A549 (cell line): ENCODE measurements around the gene REPS1. TPM values are rescaled to one million over a fixed set of nuclear protein-coding genes. Genes with fewer than 3 reads are reported as not detected.

Experiments
- ATAC-seq, 2 experiments: fragments of 200-7000 bp in 1 of 2; fragments of >200 bp in 1 of 2; cut with Nextera tagmentation in 1 of 2; cut with Tn5 transposase in 1 of 2; 3 replicates each; pipeline versions ENCODE4 v1.8.0 to v1.9.1; 2018 to 2020; ENCODE audit warnings: mild to moderate bottlenecking in 1 of 2, moderate library complexity in 1 of 2
- CTCF ChIA-PET: fragments of 300-600 bp; sonication (Branson Sonifier 250); formaldehyde crosslinking; extraction: SDS; loops from one replicate; lab custom pipeline; 2021; ENCODE audit warnings: antibody characterized with exemption, inconsistent platforms; lab: Yijun Ruan, JAX
- POLR2A ChIA-PET: fragments of 350-600 bp; formaldehyde crosslinking; extraction: SDS; loops from one replicate; lab custom pipeline; 2021; ENCODE audit warnings: antibody characterized with exemption, inconsistent platforms; lab: Yijun Ruan, JAX
- DNase-seq, 2 experiments: peaks; one replicate each; pipeline versions ENCODE4 v3.0.0 to v3.0.0-alpha.2; 2011 to 2016; ENCODE audit warnings: low read depth in 1 of 2, low spot score in 1 of 2
- FAIRE-seq: peaks from 2 replicates; lab custom pipeline; 2011; peaks lifted over from hg19 to GRCh38; lab: Jason Lieb, UNC
- H3K27ac ChIP-seq, 2 experiments: fragments of >200 bp; sonication (Bioruptor Twin); formaldehyde crosslinking; 3 replicates each; pipeline ENCODE4 v1.5.1; 2016 to 2017
- H3K4me1 ChIP-seq: fragments of >200 bp; sonication (Bioruptor Twin); formaldehyde crosslinking; 3 replicates; pipeline ENCODE4 v1.6.1; 2016
- H3K4me2 ChIP-seq: fragments of >200 bp; sonication (Bioruptor Twin); formaldehyde crosslinking; 3 replicates; pipeline ENCODE4 v1.6.1; 2016
- H3K4me3 ChIP-seq: fragments of >200 bp; sonication (Bioruptor Twin); formaldehyde crosslinking; 3 replicates; pipeline ENCODE4 v1.5.1; 2016
- H3K9me3 ChIP-seq: fragments of >200 bp; sonication (Bioruptor Twin); formaldehyde crosslinking; 3 replicates; pipeline ENCODE4 v1.6.1; 2016
- BCL3 ChIP-seq: fragments of >200 bp; sonication (Bioruptor Twin); formaldehyde crosslinking; IDR thresholded peaks from 3 replicates; pipeline ENCODE4 v1.6.1; 2016
- CBX8 ChIP-seq: fragments of 200-600 bp; sonication (generic); IDR thresholded peaks from 2 replicates; pipeline ENCODE4 v1.6.1; 2016
- CHD2 ChIP-seq: fragments of 150-350 bp; IDR thresholded peaks from 2 replicates; pipeline ENCODE4 v1.6.1; 2014; ENCODE audit warnings: low read length; ENCODE audit not compliant: partially characterized antibody
- CHD4 ChIP-seq: fragments of 200-600 bp; sonication (generic); IDR thresholded peaks from 2 replicates; pipeline ENCODE4 v1.6.1; 2016; ENCODE audit warnings: antibody characterized with exemption, mild to moderate bottlenecking, borderline replicate concordance
- EP300 ChIP-seq, 2 experiments: fragments of >200 bp; sonication (Bioruptor Twin); formaldehyde crosslinking; IDR thresholded peaks; 2 replicates in 1 of 2; 3 replicates in 1 of 2; pipeline ENCODE4 v1.6.1; 2016 to 2017
- FOSB ChIP-seq: fragments of 250-450 bp; sonication (Bioruptor Pico); IDR thresholded peaks from 2 replicates; pipeline ENCODE4 v1.5.0; 2020; ENCODE audit warnings: mild to moderate bottlenecking, moderate library complexity
- FOXS1 ChIP-seq: fragments of 250-450 bp; sonication (Bioruptor Pico); IDR thresholded peaks from 2 replicates; pipeline ENCODE4 v1.5.0; 2020; ENCODE audit warnings: mild to moderate bottlenecking, moderate library complexity
- GATA3 ChIP-seq: IDR thresholded peaks from 2 replicates; pipeline ENCODE4 v1.6.1; 2012; ENCODE audit warnings: borderline replicate concordance
- HDAC2 ChIP-seq: fragments of 200-600 bp; sonication (generic); IDR thresholded peaks from 2 replicates; pipeline ENCODE4 v1.6.1; 2016
- HEYL ChIP-seq: fragments of 250-450 bp; sonication (Bioruptor Pico); IDR thresholded peaks from 2 replicates; pipeline ENCODE4 v1.8.0; 2021; ENCODE audit warnings: mild to moderate bottlenecking, moderate library complexity
- HMGXB4 ChIP-seq: fragments of 250-450 bp; sonication (Bioruptor Pico); IDR thresholded peaks from 2 replicates; pipeline ENCODE4 v1.5.0; 2021; ENCODE audit warnings: mild to moderate bottlenecking, moderate library complexity, borderline replicate concordance
- HOXB5 ChIP-seq: fragments of 250-450 bp; sonication (Bioruptor Pico); IDR thresholded peaks from 2 replicates; pipeline ENCODE4 v1.5.0; 2020; ENCODE audit warnings: mild to moderate bottlenecking, moderate library complexity
- JUN ChIP-seq, 2 experiments: fragments of >200 bp; sonication (Bioruptor Twin); formaldehyde crosslinking; IDR thresholded peaks; 2 replicates in 1 of 2; 3 replicates in 1 of 2; pipeline ENCODE4 v1.6.1; 2016 to 2017
- JUNB ChIP-seq: fragments of >200 bp; sonication (Bioruptor Twin); formaldehyde crosslinking; IDR thresholded peaks from 2 replicates; pipeline ENCODE4 v1.6.1; 2016
- KDM5A ChIP-seq: fragments of 200-600 bp; sonication (generic); IDR thresholded peaks from 2 replicates; pipeline ENCODE4 v1.6.1; 2016; ENCODE audit warnings: antibody characterized with exemption, mild to moderate bottlenecking
- MYC ChIP-seq: IDR thresholded peaks from 2 replicates; pipeline ENCODE4 v1.6.1; 2012; ENCODE audit warnings: mild to moderate bottlenecking, inconsistent platforms, low read length, improper control_type of control experiment, borderline replicate concordance
- NFE2L2 ChIP-seq: fragments of 150-350 bp; conservative IDR thresholded peaks from 2 replicates; pipeline ENCODE4 v1.6.1; 2014; ENCODE audit warnings: low read length
- NR3C1 ChIP-seq: fragments of >200 bp; sonication (Bioruptor Twin); formaldehyde crosslinking; IDR thresholded peaks from 3 replicates; pipeline ENCODE4 v1.6.1; 2017
- POLR2A ChIP-seq: IDR thresholded peaks from 2 replicates; pipeline ENCODE4 v1.6.1; 2012; ENCODE audit warnings: mild to moderate bottlenecking, low read length
- POLR2AphosphoS2 ChIP-seq: conservative IDR thresholded peaks from 2 replicates; pipeline ENCODE4 v1.6.1; 2012; ENCODE audit warnings: low read length, improper control_type of control experiment, inconsistent platforms
- RCOR1 ChIP-seq: fragments of 150-350 bp; IDR thresholded peaks from 2 replicates; pipeline ENCODE4 v1.6.1; 2014; ENCODE audit warnings: antibody characterized with exemption, low read length, low read depth
- RFX5 ChIP-seq: fragments of 450-650 bp; IDR thresholded peaks from 2 replicates; pipeline ENCODE4 v1.7.1; 2014; ENCODE audit warnings: antibody characterized with exemption, mild to moderate bottlenecking, moderate library complexity
- RNF2 ChIP-seq: fragments of 200-600 bp; sonication (generic); IDR thresholded peaks from 2 replicates; pipeline ENCODE4 v1.6.1; 2016; ENCODE audit warnings: low read depth, mild to moderate bottlenecking, antibody characterized with exemption, moderate library complexity, borderline replicate concordance
- TFCP2L1 ChIP-seq: fragments of 250-450 bp; sonication (Bioruptor Pico); IDR thresholded peaks from 2 replicates; pipeline ENCODE4 v1.5.0; 2021; ENCODE audit warnings: mild to moderate bottlenecking
- TP53 ChIP-seq: fragments of 250-450 bp; sonication (Bioruptor Pico); IDR thresholded peaks from 2 replicates; pipeline ENCODE4 v1.5.0; 2021; ENCODE audit warnings: mild to moderate bottlenecking, moderate library complexity
- ZC3H11A ChIP-seq: fragments of 450-650 bp; IDR thresholded peaks from 2 replicates; pipeline ENCODE4 v1.6.1; 2014; ENCODE audit warnings: antibody characterized with exemption, mild to moderate bottlenecking
- ZFP36 ChIP-seq: fragments of 450-650 bp; IDR thresholded peaks from 2 replicates; pipeline ENCODE4 v1.6.1; 2014; ENCODE audit warnings: borderline replicate concordance; ENCODE audit not compliant: partially characterized antibody
- ZNF302 ChIP-seq: fragments of 250-450 bp; sonication (Bioruptor Pico); IDR thresholded peaks from 2 replicates; pipeline ENCODE4 v1.9.0; 2021; ENCODE audit warnings: inconsistent platforms, mild to moderate bottlenecking, moderate library complexity
- ZSCAN20 ChIP-seq: fragments of 250-450 bp; sonication (Bioruptor Pico); IDR thresholded peaks from 2 replicates; pipeline ENCODE4 v1.8.0; 2022; ENCODE audit warnings: mild to moderate bottlenecking, moderate library complexity
- WGBS: methylation state at CpG from one replicate; pipeline ENCODE4 v1.1.6; 2017; ENCODE audit errors: missing lambda C conversion rate; 5-methylcytosine and 5-hydroxymethylcytosine counted together
- polyA minus RNA-seq: library from RNA; depleted of rRNA, polyadenylated mRNA; stranded (reverse); fragments of >200 nt; gene quantifications from 2 replicates; pipeline ENCODE4 v1.2.3, GENCODE V29; 2011; rRNA and poly(A)+ RNA removed
- polyA plus RNA-seq, 4 experiments: library from polyadenylated mRNA; depleted of rRNA in 3 of 4; stranded (reverse); fragments of >200 nt; fragmentation: RNase III in 1 of 4; extraction: RNeasy Plus Mini Kit Qiagen cat#74134 plus additional on column Dnase treatment in 1 of 4; gene quantifications; 2 replicates in 3 of 4; 3 replicates in 1 of 4; pipeline ENCODE4 v1.2.3, GENCODE V29; 2011 to 2017
- TF ChIP-seq, protein P1 (sequence below): IDR thresholded peaks from 2 replicates; pipeline ENCODE4 v1.6.1; 2012; ENCODE audit warnings: low read depth, borderline replicate concordance
- TF ChIP-seq, protein P2 (sequence below): IDR thresholded peaks from 2 replicates; pipeline ENCODE4 v1.6.1; 2012
- TF ChIP-seq, protein P3 (sequence below): IDR thresholded peaks from 2 replicates; pipeline ENCODE4 v1.6.1; 2012
- TF ChIP-seq, protein P4 (sequence below): fragments of 200-600 bp; sonication (generic); IDR thresholded peaks from 2 replicates; pipeline ENCODE4 v1.6.1; 2016; ENCODE audit warnings: antibody characterized with exemption, mild to moderate bottlenecking, moderate library complexity

The REPS1 gene
- polyA plus RNA-seq (2011; rRNA removed): 34.2 and 36.4 TPM in 2 replicates
- polyA plus RNA-seq (2012; cell fraction: cytosol; rRNA removed): 16.0 and 19.3 TPM in 2 replicates
- 14.8 and 16.7 TPM in 2 replicates for polyA plus RNA-seq (2012; cell fraction: nucleus; rRNA removed)
- 16.3 to 18.9 TPM (median 16.8 TPM) in 3 replicates for polyA plus RNA-seq (2017; fragmentation: RNase III; extraction: RNeasy Plus Mini Kit Qiagen cat#74134 plus additional on column Dnase treatment)
- 30.2 and 31.6 TPM in 2 replicates for polyA minus RNA-seq

DNA sequence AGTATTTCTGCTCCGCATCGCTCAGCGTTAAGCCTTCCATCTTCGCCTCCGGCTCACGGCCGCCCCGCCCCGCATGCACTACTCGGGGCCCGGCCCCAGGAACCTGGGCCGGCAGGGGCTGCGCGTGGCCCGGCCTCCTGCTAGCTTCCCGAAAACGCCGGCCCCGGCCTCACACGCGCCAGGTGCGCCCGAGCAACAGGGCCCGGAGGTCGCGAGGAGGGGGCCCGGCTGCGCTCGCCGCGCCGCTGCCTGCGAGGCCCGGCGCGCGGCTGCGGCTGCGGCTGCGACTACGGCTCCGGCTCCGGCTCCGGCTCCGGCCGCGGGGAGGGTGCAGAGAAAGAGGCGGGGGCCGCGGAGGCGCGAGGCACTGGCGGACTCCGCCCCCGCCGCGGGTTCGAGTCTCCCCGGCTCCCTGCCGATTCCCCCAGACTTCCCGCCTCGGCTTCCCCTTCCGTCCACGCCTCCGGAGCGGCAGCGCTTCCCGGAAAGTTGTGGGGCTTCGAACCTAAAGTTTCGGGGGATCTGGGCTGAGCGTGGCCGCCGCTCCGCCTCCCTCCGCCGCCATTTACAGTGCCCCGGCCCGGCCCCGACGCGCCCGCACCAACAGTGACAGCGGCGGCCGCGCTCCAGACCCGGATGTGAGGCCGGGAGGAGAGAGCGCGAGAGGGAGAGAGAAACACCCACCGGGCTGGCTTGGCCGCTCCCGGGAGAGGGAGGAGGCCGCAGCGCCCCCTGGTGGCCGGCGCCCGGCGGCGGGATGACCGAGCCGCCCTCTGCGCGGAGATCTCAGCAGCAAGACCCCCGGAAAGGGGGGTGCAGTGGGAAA, at the start of gene REPS1:
Gene REPS1 (minus strand): TSS at position 611 of the 826 bp plus-strand sequence. CDS start 571 bp downstream, at position 40.
- POLR2A ChIA-PET: no interaction called here
- peak within 1 kb of the TSS; percentile 94 for H3K4me2 ChIP-seq
- ATAC-seq (peak; percentile 98), FAIRE-seq (no peak), DNase-seq (peak; percentile 69 to 86)
- CTCF ChIA-PET: interaction anchor here (0.7 to 5.6 kb wide), 13 partner anchors 9 to 872 kb away, joined by 3 to 33 read pairs (median 4); no protein-coding TSS in a partner anchor
- WGBS: 0% methylated on average over 11 of the region's 105 CpGs
- peaks cover 35% of the 10 kb centered on the region; the same call in 2 of the 3 replicates for H3K4me1 ChIP-seq
- H3K27ac ChIP-seq: peak within 1 kb of the TSS; percentile 92 to 99
- H3K9me3 ChIP-seq: no peaks in the 10 kb centered on the region
- H3K4me3 ChIP-seq: peak within 1 kb of the TSS; percentile 96
- TF ChIP-seq EP300 (IDR thresholded peaks at IDR 0.05) (no peak), MYC (0 out of 2 replicates have a peak, but pooled peaks have one; percentile 60), BCL3 (peak; percentile 38; the same call in 1 of the 3 replicates), JUNB (no peak), ZSCAN20 (no peak), JUN (IDR thresholded peaks at IDR 0.05) (peak in 1 of 2 experiments; percentile 73; a peak in 2 of 5 replicates), CHD2 (peak; percentile 42), CBX8 (no peak), KDM5A (no peak), NFE2L2 (no peak), CHD4 (no peak), POLR2A (peak; percentile 41), ZNF302 (CRISPR knock-in tag) (no peak), TP53 (no peak), RFX5 (no peak), NR3C1 (no peak), HMGXB4 (CRISPR knock-in tag) (peak; percentile 72), RNF2 (no peak), HDAC2 (no peak), ZFP36 (no peak), GATA3 (no peak), TFCP2L1 (no peak), RCOR1 (no peak), HOXB5 (CRISPR knock-in tag) (no peak), ZC3H11A (no peak), POLR2AphosphoS2 (no peak), FOSB (CRISPR knock-in tag) (no peak), FOXS1 (CRISPR knock-in tag) (no peak), HEYL (CRISPR knock-in tag) (no peak)
- TF ChIP-seq, protein P1, sequence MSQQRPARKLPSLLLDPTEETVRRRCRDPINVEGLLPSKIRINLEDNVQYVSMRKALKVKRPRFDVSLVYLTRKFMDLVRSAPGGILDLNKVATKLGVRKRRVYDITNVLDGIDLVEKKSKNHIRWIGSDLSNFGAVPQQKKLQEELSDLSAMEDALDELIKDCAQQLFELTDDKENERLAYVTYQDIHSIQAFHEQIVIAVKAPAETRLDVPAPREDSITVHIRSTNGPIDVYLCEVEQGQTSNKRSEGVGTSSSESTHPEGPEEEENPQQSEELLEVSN: peak; percentile 24; the same call in 1 of the 2 replicates
- TF ChIP-seq, protein P2, sequence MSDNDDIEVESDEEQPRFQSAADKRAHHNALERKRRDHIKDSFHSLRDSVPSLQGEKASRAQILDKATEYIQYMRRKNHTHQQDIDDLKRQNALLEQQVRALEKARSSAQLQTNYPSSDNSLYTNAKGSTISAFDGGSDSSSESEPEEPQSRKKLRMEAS: peak; percentile 50
- TF ChIP-seq, protein P3, sequence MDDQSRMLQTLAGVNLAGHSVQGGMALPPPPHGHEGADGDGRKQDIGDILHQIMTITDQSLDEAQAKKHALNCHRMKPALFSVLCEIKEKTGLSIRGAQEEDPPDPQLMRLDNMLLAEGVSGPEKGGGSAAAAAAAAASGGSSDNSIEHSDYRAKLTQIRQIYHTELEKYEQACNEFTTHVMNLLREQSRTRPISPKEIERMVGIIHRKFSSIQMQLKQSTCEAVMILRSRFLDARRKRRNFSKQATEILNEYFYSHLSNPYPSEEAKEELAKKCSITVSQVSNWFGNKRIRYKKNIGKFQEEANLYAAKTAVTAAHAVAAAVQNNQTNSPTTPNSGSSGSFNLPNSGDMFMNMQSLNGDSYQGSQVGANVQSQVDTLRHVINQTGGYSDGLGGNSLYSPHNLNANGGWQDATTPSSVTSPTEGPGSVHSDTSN: 0 out of 2 replicates have a peak, but pooled peaks have one; percentile 19
- TF ChIP-seq, protein P4, sequence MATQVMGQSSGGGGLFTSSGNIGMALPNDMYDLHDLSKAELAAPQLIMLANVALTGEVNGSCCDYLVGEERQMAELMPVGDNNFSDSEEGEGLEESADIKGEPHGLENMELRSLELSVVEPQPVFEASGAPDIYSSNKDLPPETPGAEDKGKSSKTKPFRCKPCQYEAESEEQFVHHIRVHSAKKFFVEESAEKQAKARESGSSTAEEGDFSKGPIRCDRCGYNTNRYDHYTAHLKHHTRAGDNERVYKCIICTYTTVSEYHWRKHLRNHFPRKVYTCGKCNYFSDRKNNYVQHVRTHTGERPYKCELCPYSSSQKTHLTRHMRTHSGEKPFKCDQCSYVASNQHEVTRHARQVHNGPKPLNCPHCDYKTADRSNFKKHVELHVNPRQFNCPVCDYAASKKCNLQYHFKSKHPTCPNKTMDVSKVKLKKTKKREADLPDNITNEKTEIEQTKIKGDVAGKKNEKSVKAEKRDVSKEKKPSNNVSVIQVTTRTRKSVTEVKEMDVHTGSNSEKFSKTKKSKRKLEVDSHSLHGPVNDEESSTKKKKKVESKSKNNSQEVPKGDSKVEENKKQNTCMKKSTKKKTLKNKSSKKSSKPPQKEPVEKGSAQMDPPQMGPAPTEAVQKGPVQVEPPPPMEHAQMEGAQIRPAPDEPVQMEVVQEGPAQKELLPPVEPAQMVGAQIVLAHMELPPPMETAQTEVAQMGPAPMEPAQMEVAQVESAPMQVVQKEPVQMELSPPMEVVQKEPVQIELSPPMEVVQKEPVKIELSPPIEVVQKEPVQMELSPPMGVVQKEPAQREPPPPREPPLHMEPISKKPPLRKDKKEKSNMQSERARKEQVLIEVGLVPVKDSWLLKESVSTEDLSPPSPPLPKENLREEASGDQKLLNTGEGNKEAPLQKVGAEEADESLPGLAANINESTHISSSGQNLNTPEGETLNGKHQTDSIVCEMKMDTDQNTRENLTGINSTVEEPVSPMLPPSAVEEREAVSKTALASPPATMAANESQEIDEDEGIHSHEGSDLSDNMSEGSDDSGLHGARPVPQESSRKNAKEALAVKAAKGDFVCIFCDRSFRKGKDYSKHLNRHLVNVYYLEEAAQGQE: peak; percentile 43; the same call in 1 of the 2 replicates
